IMR-90 (cell line): ENCODE data around the gene MDFIC2. TPM values are rescaled to one million over a fixed set of nuclear protein-coding genes. Genes with fewer than 3 reads are reported as not detected.

Experiments
- ATAC-seq: fragments of 200-7000 bp; cut with Tn5 transposase; 2 replicates; pipeline ENCODE4 v1.9.1; 2020; ENCODE audit warnings: low read depth, mild to moderate bottlenecking, moderate library complexity
- BruUV-seq: library from RNA; stranded (reverse); fragments of 400-500 nt; replicated peaks from 2 replicates; lab custom pipeline; 2021; lab: Mats Ljungman, UMichigan
- CTCF ChIA-PET: fragments of 300-600 bp; formaldehyde crosslinking; extraction: SDS; loops from one replicate; lab custom pipeline; 2021; ENCODE audit warnings: antibody characterized with exemption; lab: Yijun Ruan, JAX
- POLR2A ChIA-PET: fragments of 300-600 bp; sonication (Branson Sonifier 250); formaldehyde crosslinking; loops from one replicate; lab custom pipeline; 2022; ENCODE audit warnings: antibody characterized with exemption; ENCODE audit not compliant: unreplicated experiment; lab: Charles Lee
- DNase-seq: peaks from one replicate; pipeline ENCODE4 v3.0.0; 2013
- H2AFZ ChIP-seq: replicated peaks from 2 replicates; pipeline ENCODE3; 2013; ENCODE audit warnings: low read length, mild to moderate bottlenecking; ENCODE audit not compliant: poor library complexity
- H2AK5ac ChIP-seq: 2 replicates; pipeline ENCODE4 v1.6.1; 2013; ENCODE audit warnings: low read depth, low read length, inconsistent platforms
- H2AK9ac ChIP-seq: replicated peaks from 2 replicates; pipeline ENCODE3; 2013; ENCODE audit warnings: mild to moderate bottlenecking, low read depth, low read length, moderate library complexity; ENCODE audit not compliant: poor library complexity
- H2BK120ac ChIP-seq: 2 replicates; pipeline ENCODE4 v1.6.1; 2013; ENCODE audit warnings: low read depth, low read length, inconsistent platforms
- H2BK15ac ChIP-seq: 3 replicates; pipeline ENCODE4 v1.6.1; 2013; ENCODE audit warnings: low read depth, low read length, inconsistent platforms
- H2BK20ac ChIP-seq: 2 replicates; pipeline ENCODE4 v1.6.1; 2013; ENCODE audit warnings: low read depth, mild to moderate bottlenecking, inconsistent platforms, low read length, moderate library complexity
- H2BK5ac ChIP-seq: 2 replicates; pipeline ENCODE4 v1.6.1; 2013; ENCODE audit warnings: mild to moderate bottlenecking, low read depth, low read length, inconsistent platforms; ENCODE audit not compliant: poor library complexity, severe bottlenecking
- H3K14ac ChIP-seq: replicated peaks from 2 replicates; pipeline ENCODE4 v1.6.1; 2013; ENCODE audit warnings: low read depth, low read length, inconsistent platforms
- H3K18ac ChIP-seq: 2 replicates; pipeline ENCODE4 v1.6.1; 2013; ENCODE audit warnings: low read depth, low read length, control low read depth
- H3K23ac ChIP-seq: 2 replicates; pipeline ENCODE4 v1.6.1; 2013; ENCODE audit warnings: low read depth, low read length, inconsistent platforms
- H3K27ac ChIP-seq: 2 replicates; pipeline ENCODE4 v1.5.1; 2013; ENCODE audit warnings: mild to moderate bottlenecking, control low read depth, low read length; ENCODE audit not compliant: insufficient read depth
- H3K27me3 ChIP-seq: 2 replicates; pipeline ENCODE4 v1.6.1; 2013; ENCODE audit warnings: low read length; ENCODE audit not compliant: control insufficient read depth, insufficient read depth
- H3K36me3 ChIP-seq: 2 replicates; pipeline ENCODE4 v1.6.1; 2013; ENCODE audit warnings: low read length, mixed read lengths; ENCODE audit not compliant: control insufficient read depth, insufficient read depth
- H3K4ac ChIP-seq: 2 replicates; pipeline ENCODE4 v1.6.1; 2013; ENCODE audit warnings: low read depth, low read length, inconsistent platforms
- H3K4me1 ChIP-seq: 2 replicates; pipeline ENCODE4 v1.6.1; 2013; ENCODE audit warnings: low read length, mixed read lengths; ENCODE audit not compliant: control insufficient read depth, insufficient read depth
- H3K4me2 ChIP-seq: 2 replicates; pipeline ENCODE4 v1.6.1; 2013; ENCODE audit warnings: low read depth, mild to moderate bottlenecking, control low read depth, low read length, moderate library complexity
- H3K4me3 ChIP-seq: 2 replicates; pipeline ENCODE4 v1.5.1; 2013; ENCODE audit warnings: low read depth, mild to moderate bottlenecking, control low read depth, low read length, moderate library complexity; ENCODE audit not compliant: insufficient read depth
- H3K56ac ChIP-seq: 2 replicates; pipeline ENCODE4 v1.6.1; 2013; ENCODE audit warnings: low read length, inconsistent platforms; ENCODE audit not compliant: insufficient read depth; ENCODE audit errors: extremely low read depth
- H3K79me1 ChIP-seq, 2 experiments: 2 replicates each; pipeline ENCODE4 v1.6.1; 2013; ENCODE audit warnings: low read length in 2 of 2, inconsistent platforms in 1 of 2, low read depth in 1 of 2
- H3K9ac ChIP-seq: 2 replicates; pipeline ENCODE4 v1.6.1; 2013; ENCODE audit warnings: low read depth, low read length, control low read depth
- H3K9me1 ChIP-seq: 2 replicates; pipeline ENCODE4 v1.6.1; 2013; ENCODE audit warnings: low read length, inconsistent platforms; ENCODE audit not compliant: insufficient read depth
- H3K9me3 ChIP-seq: 2 replicates; pipeline ENCODE4 v1.6.1; 2013; ENCODE audit warnings: low read length; ENCODE audit not compliant: control insufficient read depth, insufficient read depth
- H4K20me1 ChIP-seq: 2 replicates; pipeline ENCODE4 v1.6.1; 2013; ENCODE audit warnings: low read length, inconsistent platforms; ENCODE audit not compliant: insufficient read depth
- H4K5ac ChIP-seq: 2 replicates; pipeline ENCODE4 v1.6.1; 2013; ENCODE audit warnings: mild to moderate bottlenecking, low read depth, low read length, control low read depth
- H4K8ac ChIP-seq, 2 experiments: 2 replicates each; pipeline ENCODE4 v1.6.1; 2013; ENCODE audit warnings: low read depth in 2 of 2, low read length in 2 of 2, control low read depth in 1 of 2, inconsistent platforms in 1 of 2
- H4K91ac ChIP-seq: 2 replicates; pipeline ENCODE4 v1.6.1; 2013; ENCODE audit warnings: low read depth, low read length, inconsistent platforms; ENCODE audit not compliant: insufficient read depth
- BHLHE40 ChIP-seq: fragments of 150-350 bp; IDR thresholded peaks from 2 replicates; pipeline ENCODE4 v1.6.1; 2016; ENCODE audit warnings: mild to moderate bottlenecking, low read depth, low read length
- CEBPB ChIP-seq: IDR thresholded peaks from 2 replicates; pipeline ENCODE4 v1.6.1; 2012; ENCODE audit warnings: low read depth, low read length, improper control_type of control experiment
- CHD1 ChIP-seq: IDR thresholded peaks from 2 replicates; pipeline ENCODE4 v1.6.1; 2012; ENCODE audit warnings: low read depth, low read length, improper control_type of control experiment
- FOS ChIP-seq: fragments of 150-350 bp; IDR thresholded peaks from 2 replicates; pipeline ENCODE4 v1.6.1; 2016; ENCODE audit warnings: low read depth, low read length
- MAFK ChIP-seq: IDR thresholded peaks from 2 replicates; pipeline ENCODE4 v1.6.1; 2012; ENCODE audit warnings: low read depth, low read length, improper control_type of control experiment
- MAZ ChIP-seq: IDR thresholded peaks from 2 replicates; pipeline ENCODE4 v1.6.1; 2012; ENCODE audit warnings: low read depth, mild to moderate bottlenecking, low read length, improper control_type of control experiment, moderate library complexity, borderline replicate concordance
- MXI1 ChIP-seq: IDR thresholded peaks from 2 replicates; pipeline ENCODE4 v1.6.1; 2012; ENCODE audit warnings: low read depth, mild to moderate bottlenecking, low read length, moderate library complexity, borderline replicate concordance
- NFE2L2 ChIP-seq: fragments of 150-350 bp; IDR thresholded peaks from 2 replicates; pipeline ENCODE4 v1.6.1; 2016; ENCODE audit warnings: low read depth, mild to moderate bottlenecking, low read length
- POLR2A ChIP-seq: IDR thresholded peaks from 2 replicates; pipeline ENCODE4 v1.6.1; 2012; ENCODE audit warnings: mild to moderate bottlenecking, low read depth, low read length
- RAD21 ChIP-seq: IDR thresholded peaks from 2 replicates; pipeline ENCODE4 v1.6.1; 2012; ENCODE audit warnings: low read length, improper control_type of control experiment
- RCOR1 ChIP-seq: IDR thresholded peaks from 2 replicates; pipeline ENCODE4 v1.6.1; 2012; ENCODE audit warnings: mild to moderate bottlenecking, low read length, improper control_type of control experiment; ENCODE audit not compliant: insufficient replicate concordance
- RFX5 ChIP-seq: IDR thresholded peaks from 2 replicates; pipeline ENCODE4 v1.8.0; 2012; ENCODE audit warnings: low read depth, mild to moderate bottlenecking, low read length, moderate library complexity
- SMC3 ChIP-seq: fragments of 150-350 bp; IDR thresholded peaks from 2 replicates; pipeline ENCODE4 v1.6.1; 2016; ENCODE audit warnings: low read depth, mild to moderate bottlenecking, antibody characterized with exemption, low read length, moderate library complexity
- WGBS, 2 experiments: methylation state at CpG; one replicate each; pipeline versions ENCODE4 v1.1.5 to v1.1.7; 2013; ENCODE audit warnings: missing lambda C conversion rate in 2 of 2; ENCODE audit not compliant: insufficient read length in 1 of 2; ENCODE audit errors: extremely low coverage in 2 of 2; 5-methylcytosine and 5-hydroxymethylcytosine counted together
- dilution Hi-C: fragments of 300-500 bp; cut with HindIII; formaldehyde crosslinking; loops from one replicate; pipeline ENCODE4 v1.14.3; 2018; ENCODE audit warnings: low sequenced_read_pairs; ENCODE audit not compliant: unreplicated experiment
- in situ Hi-C: fragments of 300-500 bp; cut with MboI; formaldehyde crosslinking; loops from 3 replicates; pipeline ENCODE4 v1.14.3; 2019; ENCODE audit warnings: low sequenced_read_pairs, inconsistent platforms, mixed read lengths
- intact Hi-C: fragments of 100-400 bp; cut with micrococcal nuclease; formaldehyde crosslinking; loops from 2 replicates; pipeline ENCODE4 v1.10.0; 2022
- polyA plus RNA-seq, 3 experiments: library from polyadenylated mRNA; depleted of rRNA; stranded (reverse); fragments of >200 nt; gene quantifications; 2 replicates each; pipeline ENCODE4 v1.2.3, GENCODE V29; 2012; ENCODE audit warnings: low replicate concordance in 1 of 3
- total RNA-seq: library from RNA; depleted of rRNA; stranded (reverse); fragments of >200 nt; gene quantifications from 2 replicates; pipeline ENCODE4 v1.2.3, GENCODE V29; 2012
- TF ChIP-seq, protein P1 (sequence below): conservative IDR thresholded peaks from 2 replicates; pipeline ENCODE4 v1.5.1; 2012; ENCODE audit warnings: mild to moderate bottlenecking, low read depth, low read length, improper control_type of control experiment
- TF ChIP-seq, protein P2 (sequence below): fragments of 150-350 bp; IDR thresholded peaks from 2 replicates; pipeline ENCODE4 v1.6.1; 2017; ENCODE audit warnings: mild to moderate bottlenecking, antibody characterized with exemption, low read length, low read depth
- TF ChIP-seq, protein P3 (sequence below): fragments of 150-350 bp; IDR thresholded peaks from 2 replicates; pipeline ENCODE4 v1.6.1; 2016; ENCODE audit warnings: low read depth, mild to moderate bottlenecking, low read length, moderate library complexity, borderline replicate concordance

MDFIC2 gene
- total and polyA plus RNA-seq, 2 of the 4 experiments (the other 2 are of a cell fraction), result not detected

DNA sequence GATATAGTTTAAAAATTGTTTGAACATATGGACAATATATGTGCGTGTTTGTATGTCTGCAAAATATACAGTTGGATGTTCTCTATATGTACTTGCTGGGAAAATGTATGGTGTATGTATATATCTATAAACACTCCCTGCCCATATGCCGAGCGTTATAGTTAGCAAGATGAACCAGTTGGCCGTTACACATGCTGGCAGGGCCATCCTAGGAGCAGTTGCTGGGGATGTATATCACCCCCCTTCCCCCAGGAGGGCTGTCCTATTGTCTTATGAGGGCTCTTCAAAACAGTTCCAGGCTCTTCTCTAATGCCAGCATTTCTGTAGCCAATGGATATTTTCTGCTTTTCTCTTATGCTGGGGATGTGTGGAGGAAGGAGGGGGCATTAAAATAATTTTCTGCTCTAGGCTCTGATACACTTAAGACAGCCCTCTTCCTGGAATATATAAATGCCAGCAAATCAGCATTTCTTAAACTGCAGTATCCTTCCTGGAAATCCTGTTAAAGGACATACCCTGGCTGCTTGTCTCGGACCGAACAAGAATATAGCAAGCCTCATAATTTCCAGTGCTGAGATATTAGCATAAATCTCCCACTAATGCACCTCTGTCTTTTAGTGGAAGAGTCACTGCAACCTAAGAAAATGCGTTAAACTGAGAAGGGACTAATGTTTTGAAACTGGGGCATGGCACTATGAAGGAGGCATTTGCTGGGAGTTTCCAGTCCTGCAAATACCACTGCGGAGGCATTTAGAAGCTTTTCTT lies 134.4 kb downstream of the MDFIC2 start:
- Histone ChIP-seq H3K9me3 (no peaks in the 10 kb centered on the region), H3K14ac (no peak overlapping the region), H2BK5ac (no peak overlapping the region), H3K4me3 (no peak overlapping the region), H3K79me1 (no peaks in the 10 kb centered on the region), H2AK9ac (no peak overlapping the region), H2BK20ac (no peak overlapping the region), H3K36me3 (no peaks in the 10 kb centered on the region), H3K9ac (no peak overlapping the region), H3K4ac (no peak overlapping the region), H3K4me2 (no peak overlapping the region), H3K56ac (no peak overlapping the region), H3K4me1 (no peaks in the 10 kb centered on the region), H4K91ac (no peak overlapping the region), H3K23ac (no peak overlapping the region), H3K27me3 (peaks cover 4% of the 10 kb centered on the region; the same call in 1 of the 2 replicates), H2BK15ac (no peak overlapping the region), H2BK120ac (no peak overlapping the region), H2AK5ac (no peak overlapping the region), H4K8ac (no peak overlapping the region), H3K27ac (no peak overlapping the region), H2AFZ (no peak overlapping the region), H4K5ac (no peak overlapping the region), H4K20me1 (no peaks in the 10 kb centered on the region), H3K9me1 (no peaks in the 10 kb centered on the region), H3K18ac (no peak overlapping the region)
- TF ChIP-seq SMC3 (no peak), MAZ (no peak), RFX5 (no peak), CHD1 (no peak), CEBPB (no peak), FOS (no peak), RCOR1 (no peak), MXI1 (no peak), POLR2A (no peak), BHLHE40 (no peak), NFE2L2 (no peak), RAD21 (no peak), MAFK (no peak)
- TF ChIP-seq, protein P1, sequence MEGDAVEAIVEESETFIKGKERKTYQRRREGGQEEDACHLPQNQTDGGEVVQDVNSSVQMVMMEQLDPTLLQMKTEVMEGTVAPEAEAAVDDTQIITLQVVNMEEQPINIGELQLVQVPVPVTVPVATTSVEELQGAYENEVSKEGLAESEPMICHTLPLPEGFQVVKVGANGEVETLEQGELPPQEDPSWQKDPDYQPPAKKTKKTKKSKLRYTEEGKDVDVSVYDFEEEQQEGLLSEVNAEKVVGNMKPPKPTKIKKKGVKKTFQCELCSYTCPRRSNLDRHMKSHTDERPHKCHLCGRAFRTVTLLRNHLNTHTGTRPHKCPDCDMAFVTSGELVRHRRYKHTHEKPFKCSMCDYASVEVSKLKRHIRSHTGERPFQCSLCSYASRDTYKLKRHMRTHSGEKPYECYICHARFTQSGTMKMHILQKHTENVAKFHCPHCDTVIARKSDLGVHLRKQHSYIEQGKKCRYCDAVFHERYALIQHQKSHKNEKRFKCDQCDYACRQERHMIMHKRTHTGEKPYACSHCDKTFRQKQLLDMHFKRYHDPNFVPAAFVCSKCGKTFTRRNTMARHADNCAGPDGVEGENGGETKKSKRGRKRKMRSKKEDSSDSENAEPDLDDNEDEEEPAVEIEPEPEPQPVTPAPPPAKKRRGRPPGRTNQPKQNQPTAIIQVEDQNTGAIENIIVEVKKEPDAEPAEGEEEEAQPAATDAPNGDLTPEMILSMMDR, result no peak
- TF ChIP-seq, protein P2, sequence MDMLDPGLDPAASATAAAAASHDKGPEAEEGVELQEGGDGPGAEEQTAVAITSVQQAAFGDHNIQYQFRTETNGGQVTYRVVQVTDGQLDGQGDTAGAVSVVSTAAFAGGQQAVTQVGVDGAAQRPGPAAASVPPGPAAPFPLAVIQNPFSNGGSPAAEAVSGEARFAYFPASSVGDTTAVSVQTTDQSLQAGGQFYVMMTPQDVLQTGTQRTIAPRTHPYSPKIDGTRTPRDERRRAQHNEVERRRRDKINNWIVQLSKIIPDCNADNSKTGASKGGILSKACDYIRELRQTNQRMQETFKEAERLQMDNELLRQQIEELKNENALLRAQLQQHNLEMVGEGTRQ, result no peak
- TF ChIP-seq, protein P3, sequence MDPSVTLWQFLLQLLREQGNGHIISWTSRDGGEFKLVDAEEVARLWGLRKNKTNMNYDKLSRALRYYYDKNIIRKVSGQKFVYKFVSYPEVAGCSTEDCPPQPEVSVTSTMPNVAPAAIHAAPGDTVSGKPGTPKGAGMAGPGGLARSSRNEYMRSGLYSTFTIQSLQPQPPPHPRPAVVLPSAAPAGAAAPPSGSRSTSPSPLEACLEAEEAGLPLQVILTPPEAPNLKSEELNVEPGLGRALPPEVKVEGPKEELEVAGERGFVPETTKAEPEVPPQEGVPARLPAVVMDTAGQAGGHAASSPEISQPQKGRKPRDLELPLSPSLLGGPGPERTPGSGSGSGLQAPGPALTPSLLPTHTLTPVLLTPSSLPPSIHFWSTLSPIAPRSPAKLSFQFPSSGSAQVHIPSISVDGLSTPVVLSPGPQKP, result no peak
- ChIA-PET CTCF (no interaction called here), POLR2A (no interaction called here)
- 33% methylated on average over 1 of the region's 8 CpGs; no CpG with 5 or more reads in 1 of the 2 experiments for WGBS, 2 experiments
- DNase-seq (no peak), ATAC-seq (no peak)
- dilution Hi-C loops (no loop called here), intact Hi-C loops (no loop called here), in situ Hi-C loops (no loop called here)
- BruUV-seq, result no TSS peak
